Loucy (cell line): ENCODE results near the gene LRRC4C.

ENCODE experiments used
- CTCF ChIP-seq: fragments of 200-600 bp; sonication (generic); conservative IDR thresholded peaks from 2 replicates; pipeline ENCODE4 v1.5.1; 2014; ENCODE audit warnings: mild to moderate bottlenecking, antibody characterized with exemption, low read length
- EZH2phosphoT487 ChIP-seq: fragments of 200-600 bp; IDR thresholded peaks from 2 replicates; pipeline ENCODE4 v1.6.1; 2018; ENCODE audit warnings: antibody characterized with exemption, mild to moderate bottlenecking, moderate library complexity, borderline replicate concordance

- TF ChIP-seq CTCF = no peak
- TF ChIP-seq EZH2phosphoT487 = no peak
Measured at GRCh38 chr11:41307296-41308080, 152.0 kb downstream of the LRRC4C start.
